Cardiac fibroblast (primary cell): ENCODE data around the gene SNAI1.
A peak's percentile ranks its signal among the peaks of the same experiment; 100 is the strongest.

ENCODE experiments used
- DNase-seq, 2 donors: peaks; one replicate each; pipeline versions ENCODE4 v3.0.0 to v3.0.0-alpha.2; 2010; ENCODE audit warnings: low read depth in 2 of 2
- H3K4me3 ChIP-seq, 2 donors: replicated peaks in 1 of 2; 1 replicate in 1 of 2; 2 replicates in 1 of 2; pipeline ENCODE4 v1.5.1; 2011; ENCODE audit warnings: low read depth in 2 of 2, low read length in 2 of 2, mild to moderate bottlenecking in 2 of 2, moderate library complexity in 1 of 2
- TF ChIP-seq, protein P1 (sequence below): IDR thresholded peaks from one replicate; pipeline ENCODE4 v1.5.1; 2011; ENCODE audit warnings: low read depth, mild to moderate bottlenecking, low read length, inconsistent platforms

SNAI1 gene

DNA sequence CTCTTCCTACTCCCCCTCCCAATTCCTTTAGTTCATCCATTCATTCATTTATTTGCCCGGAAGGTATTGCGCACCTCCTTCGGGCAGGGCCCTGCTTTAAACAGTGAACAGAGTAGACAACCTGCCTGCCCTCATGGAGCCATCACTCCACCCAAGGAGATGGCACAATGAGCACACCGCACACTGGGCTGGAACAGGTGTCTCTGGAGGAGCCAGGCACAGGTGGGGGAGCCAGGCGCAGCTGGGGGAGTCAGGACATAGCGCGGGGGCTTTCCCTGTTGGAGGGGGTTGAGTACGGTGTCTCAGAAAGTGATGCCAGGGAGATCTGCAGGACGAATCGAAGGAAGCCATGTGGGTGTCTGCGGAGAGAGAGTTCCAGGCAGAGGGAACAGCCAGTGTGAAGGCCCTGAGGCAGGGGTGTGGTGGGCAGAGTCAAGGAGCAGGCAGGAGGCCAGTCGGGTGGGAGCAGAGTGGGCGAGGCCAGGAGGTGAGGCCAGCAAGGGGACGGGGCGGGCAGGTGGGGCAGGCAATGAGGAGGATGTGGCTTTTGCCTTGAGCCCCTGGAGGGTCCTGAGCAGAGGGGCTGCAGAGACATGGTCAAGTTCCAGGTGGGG, 46.4 kb downstream of the SNAI1 start:
- no peak for DNase-seq
- H3K4me3 ChIP-seq: no peak overlapping the region
- TF ChIP-seq, protein P1, sequence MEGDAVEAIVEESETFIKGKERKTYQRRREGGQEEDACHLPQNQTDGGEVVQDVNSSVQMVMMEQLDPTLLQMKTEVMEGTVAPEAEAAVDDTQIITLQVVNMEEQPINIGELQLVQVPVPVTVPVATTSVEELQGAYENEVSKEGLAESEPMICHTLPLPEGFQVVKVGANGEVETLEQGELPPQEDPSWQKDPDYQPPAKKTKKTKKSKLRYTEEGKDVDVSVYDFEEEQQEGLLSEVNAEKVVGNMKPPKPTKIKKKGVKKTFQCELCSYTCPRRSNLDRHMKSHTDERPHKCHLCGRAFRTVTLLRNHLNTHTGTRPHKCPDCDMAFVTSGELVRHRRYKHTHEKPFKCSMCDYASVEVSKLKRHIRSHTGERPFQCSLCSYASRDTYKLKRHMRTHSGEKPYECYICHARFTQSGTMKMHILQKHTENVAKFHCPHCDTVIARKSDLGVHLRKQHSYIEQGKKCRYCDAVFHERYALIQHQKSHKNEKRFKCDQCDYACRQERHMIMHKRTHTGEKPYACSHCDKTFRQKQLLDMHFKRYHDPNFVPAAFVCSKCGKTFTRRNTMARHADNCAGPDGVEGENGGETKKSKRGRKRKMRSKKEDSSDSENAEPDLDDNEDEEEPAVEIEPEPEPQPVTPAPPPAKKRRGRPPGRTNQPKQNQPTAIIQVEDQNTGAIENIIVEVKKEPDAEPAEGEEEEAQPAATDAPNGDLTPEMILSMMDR: no peak

DNA sequence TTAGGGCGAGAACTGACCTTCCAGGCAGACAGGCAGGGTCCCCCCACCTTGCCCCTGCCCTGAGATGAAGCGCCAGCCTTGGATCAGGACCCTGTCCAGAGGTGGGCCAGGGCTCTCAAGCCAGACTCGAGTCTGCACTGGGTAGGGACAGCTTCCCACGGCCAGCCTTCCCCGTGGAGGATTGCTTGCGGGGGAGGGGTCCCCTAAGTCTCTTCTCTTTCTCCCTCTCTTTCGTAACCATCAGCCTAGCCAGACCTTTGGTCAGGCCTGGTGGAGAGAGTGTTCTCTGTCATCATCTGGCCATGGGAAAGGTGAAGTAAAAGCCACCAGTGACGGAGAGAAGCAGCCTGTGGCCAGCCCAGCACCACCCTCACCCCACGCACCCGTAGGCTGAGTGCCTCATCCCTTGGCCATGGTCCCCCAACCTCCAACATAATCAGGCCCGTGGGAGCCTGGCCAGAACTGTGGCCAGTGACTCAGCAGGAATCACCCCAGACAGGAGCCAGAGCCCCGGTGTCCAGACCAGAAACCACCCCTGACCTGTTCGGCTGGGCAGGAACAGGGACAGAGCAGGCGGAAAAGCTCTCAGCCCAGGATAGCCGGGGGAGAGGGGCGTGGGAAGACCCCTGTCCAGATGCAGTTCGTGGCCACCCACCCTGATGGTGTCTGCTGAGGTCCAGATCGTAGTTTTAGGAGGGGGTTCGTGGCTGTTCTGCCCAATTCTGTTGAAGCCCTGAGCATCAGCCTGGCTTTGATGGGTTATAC, 47.1 kb downstream of the SNAI1 start:
- TF ChIP-seq, protein P1: no peak
- DNase-seq: peak; percentile 97 to 99

GRCh38 chr20:50032955-50033666, 50.3 kb downstream of the SNAI1 start:
- no peak for DNase-seq
- TF ChIP-seq, protein P1: no peak
- H3K4me3 ChIP-seq: no peak overlapping the region

More for the DNA sequence above, 47.1 kb downstream of the SNAI1 start:
- peak overlapping the region in 1 of 2 donors; percentile 35 for H3K4me3 ChIP-seq

DNA sequence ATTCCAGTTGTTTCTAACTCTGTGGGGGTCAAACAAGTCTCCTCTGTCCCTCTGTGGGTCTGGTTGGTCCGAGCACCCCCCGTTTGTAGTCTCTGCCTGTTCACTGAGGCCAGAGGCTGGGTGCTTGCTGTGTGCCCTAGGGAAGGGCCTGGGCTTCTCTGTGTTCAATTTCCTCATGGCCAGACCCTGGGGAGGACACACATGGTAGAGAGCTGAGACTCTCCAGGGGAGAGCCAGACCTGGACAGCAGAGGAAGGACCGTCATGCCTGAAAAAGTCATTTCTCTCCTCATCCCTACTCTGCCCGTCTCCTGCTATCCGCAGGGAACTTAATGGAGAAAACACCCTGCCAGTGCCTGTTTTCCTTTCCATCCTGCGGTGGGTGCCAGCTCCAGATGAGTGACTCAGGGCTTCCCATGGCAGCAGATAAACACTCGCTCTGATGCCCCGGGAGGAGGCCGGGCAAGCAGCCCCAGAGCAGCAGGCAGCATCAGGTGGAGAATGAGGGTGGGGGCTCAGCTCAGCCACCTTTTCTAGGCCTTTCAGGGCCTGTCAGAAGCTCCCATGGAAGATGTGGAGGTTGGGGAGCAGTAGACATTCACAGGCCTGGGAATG, 51.9 kb downstream of the SNAI1 start:
- TF ChIP-seq, protein P1: no peak
- DNase-seq: peak; percentile 48 to 74

DNA sequence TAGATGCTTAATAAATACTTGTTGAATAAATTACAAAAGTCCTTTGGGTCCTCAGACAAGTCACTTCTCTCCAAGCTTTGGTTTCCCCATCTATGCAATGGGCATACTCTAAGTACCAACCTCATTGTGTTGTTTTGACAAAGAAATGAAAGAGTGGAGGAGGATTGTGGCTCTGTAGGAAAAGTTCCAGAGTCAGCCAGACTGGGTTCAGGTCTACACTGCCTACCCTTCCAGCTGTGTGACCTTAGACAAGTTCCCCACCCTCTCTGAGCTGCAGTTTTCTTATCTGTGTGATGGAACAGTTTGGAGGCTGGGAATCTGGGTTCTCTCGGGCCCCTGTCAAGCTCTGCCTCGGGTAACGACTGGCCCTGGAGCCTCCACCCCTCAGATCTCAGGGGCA, 53.9 kb downstream of the SNAI1 start:
- TF ChIP-seq, protein P1: no peak
- H3K4me3 ChIP-seq: no peak overlapping the region
- DNase-seq: no peak

More for the DNA sequence above, 51.9 kb downstream of the SNAI1 start:
- H3K4me3 ChIP-seq: no peak overlapping the region

DNA sequence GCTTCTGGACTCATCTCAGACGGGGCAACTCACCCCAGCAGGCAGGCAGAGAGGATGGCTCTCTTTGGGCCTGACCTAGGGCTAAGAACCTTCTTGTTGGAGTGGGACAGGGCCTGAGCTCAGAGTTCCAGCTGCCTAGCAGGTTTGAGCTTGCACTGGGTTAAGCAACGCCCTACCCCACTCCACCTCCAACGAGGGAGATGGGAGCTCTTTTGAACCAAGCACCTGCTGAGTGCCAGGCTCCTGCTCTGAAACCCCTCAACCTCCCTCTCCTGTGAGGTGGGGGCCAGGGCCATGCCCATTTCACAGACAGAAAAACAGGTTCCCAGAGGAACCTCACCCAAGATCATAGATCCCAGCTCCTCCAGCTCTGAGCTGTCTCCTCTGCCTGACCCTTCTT, 54.3 kb downstream of the SNAI1 start:
- no peak for DNase-seq
- TF ChIP-seq, protein P1: no peak
- no peak overlapping the region for H3K4me3 ChIP-seq
